Mesothelial cell of epicardium (in vitro differentiated cells): ENCODE data around the gene TMCO1. TPM values are rescaled to one million over a fixed set of nuclear protein-coding genes. Genes with fewer than 3 reads are reported as not detected.
A peak's percentile ranks its signal among the peaks of the same experiment; 100 is the strongest.
"Not testable (repeated sequence)": the region's sequence is repeated elsewhere in the genome, so short reads cannot be mapped to it uniquely, and the experiment has no call there.

Experiments used
- DNase-seq, 2 experiments: peaks; one replicate each; pipeline ENCODE4 v3.0.0; 2021; ENCODE audit warnings: low spot score in 2 of 2; ENCODE audit not compliant: unreplicated experiment in 2 of 2
- H3K27ac Mint-ChIP-seq: 2 replicates; pipeline ENCODE4 v1.8.0; 2021; ENCODE audit warnings: mixed read lengths
- H3K27me3 Mint-ChIP-seq: 2 replicates; pipeline ENCODE4 v1.8.0; 2021; ENCODE audit warnings: low read depth, mixed read lengths
- H3K36me3 Mint-ChIP-seq: 2 replicates; pipeline ENCODE4 v1.8.0; 2021; ENCODE audit warnings: mixed read lengths
- H3K4me1 Mint-ChIP-seq: 2 replicates; pipeline ENCODE4 v1.8.0; 2021; ENCODE audit warnings: mixed read lengths
- H3K4me3 Mint-ChIP-seq: 2 replicates; pipeline ENCODE4 v1.8.0; 2021; ENCODE audit warnings: mild to moderate bottlenecking, moderate library complexity, mixed read lengths
- H3K9me3 Mint-ChIP-seq: 2 replicates; pipeline ENCODE4 v1.8.0; 2021; ENCODE audit warnings: mixed read lengths
- total RNA-seq: library from RNA; stranded (reverse); gene quantifications from 3 replicates; pipeline ENCODE4 v1.2.1, GENCODE V29; 2021
- TF ChIP-seq, protein P1 (sequence below): fragments of 200-600 bp; sonication (generic); IDR thresholded peaks from one replicate; pipeline ENCODE4 v1.5.0; 2021; ENCODE audit warnings: antibody characterized with exemption; ENCODE audit not compliant: unreplicated experiment

Gene TMCO1
- total RNA-seq, 1 donor from 2014 or later: 69.6 TPM

DNA sequence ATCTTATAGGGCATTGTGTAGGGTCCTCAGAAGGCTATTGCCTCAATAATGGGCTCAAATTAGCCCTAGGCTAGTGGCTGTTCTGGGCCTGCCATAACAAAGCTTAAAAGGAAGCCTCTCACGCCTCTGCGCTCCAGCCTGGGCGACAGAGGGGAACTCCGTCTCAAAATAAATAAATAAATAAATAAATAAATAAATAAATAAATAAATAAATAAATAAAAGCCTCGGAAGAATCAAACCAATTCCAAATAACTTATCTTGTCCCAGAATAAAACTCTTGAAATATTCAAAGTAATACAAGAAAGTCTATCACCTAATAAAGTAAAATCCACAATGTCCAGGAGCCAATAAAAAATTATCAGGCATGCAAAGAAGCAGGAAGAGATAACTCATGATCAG lies 55.9 kb downstream of the TMCO1 start:
- TF ChIP-seq, protein P1, sequence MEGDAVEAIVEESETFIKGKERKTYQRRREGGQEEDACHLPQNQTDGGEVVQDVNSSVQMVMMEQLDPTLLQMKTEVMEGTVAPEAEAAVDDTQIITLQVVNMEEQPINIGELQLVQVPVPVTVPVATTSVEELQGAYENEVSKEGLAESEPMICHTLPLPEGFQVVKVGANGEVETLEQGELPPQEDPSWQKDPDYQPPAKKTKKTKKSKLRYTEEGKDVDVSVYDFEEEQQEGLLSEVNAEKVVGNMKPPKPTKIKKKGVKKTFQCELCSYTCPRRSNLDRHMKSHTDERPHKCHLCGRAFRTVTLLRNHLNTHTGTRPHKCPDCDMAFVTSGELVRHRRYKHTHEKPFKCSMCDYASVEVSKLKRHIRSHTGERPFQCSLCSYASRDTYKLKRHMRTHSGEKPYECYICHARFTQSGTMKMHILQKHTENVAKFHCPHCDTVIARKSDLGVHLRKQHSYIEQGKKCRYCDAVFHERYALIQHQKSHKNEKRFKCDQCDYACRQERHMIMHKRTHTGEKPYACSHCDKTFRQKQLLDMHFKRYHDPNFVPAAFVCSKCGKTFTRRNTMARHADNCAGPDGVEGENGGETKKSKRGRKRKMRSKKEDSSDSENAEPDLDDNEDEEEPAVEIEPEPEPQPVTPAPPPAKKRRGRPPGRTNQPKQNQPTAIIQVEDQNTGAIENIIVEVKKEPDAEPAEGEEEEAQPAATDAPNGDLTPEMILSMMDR: no peak
- Mint-ChIP-seq H3K4me3 (no peak overlapping the region), H3K36me3 (peaks cover 2% of the 10 kb centered on the region), H3K27me3 (peaks cover 17% of the 10 kb centered on the region), H3K4me1 (no peaks in the 10 kb centered on the region), H3K27ac (no peak overlapping the region), H3K9me3 (peaks cover 7% of the 10 kb centered on the region)
- no peak for DNase-seq

DNA sequence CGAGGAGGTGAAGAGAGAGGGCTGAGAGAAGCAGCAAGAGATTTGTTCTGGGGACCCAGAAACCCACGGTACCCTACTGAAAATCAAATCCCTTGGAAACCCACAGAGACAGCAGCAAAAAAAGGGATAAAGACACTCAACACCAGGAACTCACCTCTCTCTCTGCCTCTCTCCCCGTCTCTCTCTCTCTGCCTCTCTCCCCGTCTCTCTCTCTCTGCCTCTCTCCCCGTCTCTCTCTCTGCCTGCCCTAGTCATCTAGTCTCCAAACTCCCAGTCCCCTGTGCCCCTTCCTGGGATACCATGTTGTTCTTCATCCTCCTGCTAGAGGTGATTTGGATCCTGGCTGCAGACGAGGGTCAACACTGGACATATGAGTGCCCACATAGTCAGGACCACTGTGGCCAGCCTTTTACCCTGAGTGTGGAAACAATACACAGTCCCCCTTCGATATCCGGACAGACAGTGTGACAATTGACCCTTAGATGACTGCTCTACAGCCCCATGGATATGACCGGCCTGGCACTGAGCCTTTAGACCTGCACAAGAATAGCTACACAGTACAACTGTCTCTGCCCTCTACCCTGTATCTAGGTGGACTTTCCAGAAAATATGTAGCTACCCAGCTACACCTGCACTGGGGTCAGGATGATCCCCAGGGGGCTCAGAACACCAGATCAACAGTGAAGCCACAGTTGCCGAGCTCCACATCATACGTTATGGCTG lies 60.5 kb downstream of the TMCO1 start:
- peaks cover 7% of the 10 kb centered on the region for H3K4me1 Mint-ChIP-seq
- no peak overlapping the region for H3K4me3 Mint-ChIP-seq
- DNase-seq: no peak
- H3K9me3 Mint-ChIP-seq: peaks cover 4% of the 10 kb centered on the region
- H3K27me3 Mint-ChIP-seq: peaks cover 28% of the 10 kb centered on the region
- TF ChIP-seq, protein P1: no peak
- H3K36me3 Mint-ChIP-seq: peaks cover 2% of the 10 kb centered on the region
- H3K27ac Mint-ChIP-seq: no peak overlapping the region

- Mint-ChIP-seq H3K4me3 (no peak overlapping the region), H3K9me3 (no peaks in the 10 kb centered on the region), H3K4me1 (peaks cover 9% of the 10 kb centered on the region), H3K36me3 (no peaks in the 10 kb centered on the region), H3K27ac (no peak overlapping the region), H3K27me3 (peaks cover 28% of the 10 kb centered on the region)
- DNase-seq: no peak
- TF ChIP-seq, protein P1: no peak
Observed at GRCh38 chr1:165703648-165704047, 65.0 kb downstream of the TMCO1 start.

GRCh38 chr1:165701922-165702321 lies 66.7 kb downstream of the TMCO1 start:
- DNase-seq, H3K27ac Mint-ChIP-seq, H3K36me3 Mint-ChIP-seq, H3K9me3 Mint-ChIP-seq, H3K4me3 Mint-ChIP-seq: not testable (repeated sequence)
- peaks cover 17% of the 10 kb centered on the region for H3K27me3 Mint-ChIP-seq
- H3K4me1 Mint-ChIP-seq: peaks cover 17% of the 10 kb centered on the region

- H3K36me3 Mint-ChIP-seq: no peaks in the 10 kb centered on the region
Observed at GRCh38 chr1:165699577-165699976, 69.1 kb downstream of the TMCO1 start.

GRCh38 chr1:165698761-165699052 lies 70.0 kb downstream of the TMCO1 start:
- Mint-ChIP-seq H3K27me3 (peaks cover 10% of the 10 kb centered on the region), H3K9me3 (no peaks in the 10 kb centered on the region)
- TF ChIP-seq, protein P1: no peak

More at GRCh38 chr1:165699577-165699976, 69.1 kb downstream of the TMCO1 start:
- no peak for DNase-seq
- Mint-ChIP-seq H3K4me1 (peaks cover 19% of the 10 kb centered on the region), H3K9me3 (no peaks in the 10 kb centered on the region), H3K4me3 (peak overlapping the region; percentile 30), H3K27me3 (peaks cover 10% of the 10 kb centered on the region), H3K27ac (no peak overlapping the region)
- TF ChIP-seq, protein P1: no peak

More at GRCh38 chr1:165698761-165699052, 70.0 kb downstream of the TMCO1 start:
- H3K4me3 Mint-ChIP-seq: peak overlapping the region; percentile 97
- no peak for DNase-seq
- peak overlapping the region; percentile 86 for H3K27ac Mint-ChIP-seq
- H3K36me3 Mint-ChIP-seq: peaks cover 2% of the 10 kb centered on the region
- peaks cover 19% of the 10 kb centered on the region for H3K4me1 Mint-ChIP-seq
